SK-N-SH (cell line): Measurements from ENCODE around the gene POMC.

ENCODE experiments used
- CHD2 ChIP-seq: fragments of 150-350 bp; IDR thresholded peaks from 2 replicates; pipeline ENCODE4 v1.6.1; 2018; ENCODE audit warnings: low read length; ENCODE audit not compliant: partially characterized antibody
- CTCF ChIP-seq: fragments of 200-600 bp; sonication (generic); IDR thresholded peaks from 2 replicates; pipeline ENCODE4 v1.6.1; 2017; ENCODE audit warnings: antibody characterized with exemption, mild to moderate bottlenecking, moderate library complexity
- EP300 ChIP-seq, 2 experiments: IDR thresholded peaks; 2 replicates each; pipeline versions ENCODE4 v1.4.0 to v1.6.1; 2012; ENCODE audit warnings: borderline replicate concordance in 1 of 2, low read depth in 1 of 2, low read length in 1 of 2
- GABPA ChIP-seq: IDR thresholded peaks from 2 replicates; pipeline ENCODE4 v1.4.0; 2012; ENCODE audit warnings: low read depth, mild to moderate bottlenecking
- REST ChIP-seq: IDR thresholded peaks from 2 replicates; pipeline ENCODE4 v1.6.1; 2012; ENCODE audit warnings: mild to moderate bottlenecking, low read depth, low read length, moderate library complexity
- TAF1 ChIP-seq: IDR thresholded peaks from 2 replicates; pipeline ENCODE4 v1.6.1; 2012; ENCODE audit warnings: low read depth, mild to moderate bottlenecking, low read length, moderate library complexity, borderline replicate concordance
- TF ChIP-seq, protein P1 (sequence below): fragments of 150-350 bp; IDR thresholded peaks from 2 replicates; pipeline ENCODE4 v1.6.1; 2016; ENCODE audit warnings: mild to moderate bottlenecking, low read depth, low read length
- TF ChIP-seq, protein P2 (sequence below): IDR thresholded peaks from 2 replicates; pipeline ENCODE4 v1.4.0; 2012; ENCODE audit warnings: low read depth, borderline replicate concordance
- TF ChIP-seq, protein P3 (sequence below): fragments of 150-350 bp; IDR thresholded peaks from 2 replicates; pipeline ENCODE4 v1.6.1; 2017; ENCODE audit warnings: antibody characterized with exemption, low read length, low read depth, borderline replicate concordance

DNA sequence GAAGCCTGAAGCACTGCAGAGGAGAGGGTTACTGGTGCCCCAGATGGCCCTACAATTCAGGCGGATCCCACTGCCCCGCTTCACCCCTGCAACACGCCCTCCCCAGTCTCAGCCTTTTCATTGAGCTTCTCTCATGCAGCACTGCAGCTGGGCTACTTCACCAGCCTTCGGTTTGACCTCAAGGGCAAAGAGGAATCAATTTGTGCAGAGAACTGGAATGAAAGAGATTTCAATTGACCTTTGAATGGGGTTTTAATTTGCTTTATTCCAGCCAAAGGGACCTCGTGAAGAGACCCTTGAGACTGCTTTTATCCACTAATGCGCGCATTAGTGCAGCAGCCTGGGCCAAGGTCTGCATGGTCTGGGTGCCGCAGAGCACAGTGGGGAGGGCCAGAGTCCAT is 8.8 kb upstream of the POMC start:
- TF ChIP-seq, protein P1, sequence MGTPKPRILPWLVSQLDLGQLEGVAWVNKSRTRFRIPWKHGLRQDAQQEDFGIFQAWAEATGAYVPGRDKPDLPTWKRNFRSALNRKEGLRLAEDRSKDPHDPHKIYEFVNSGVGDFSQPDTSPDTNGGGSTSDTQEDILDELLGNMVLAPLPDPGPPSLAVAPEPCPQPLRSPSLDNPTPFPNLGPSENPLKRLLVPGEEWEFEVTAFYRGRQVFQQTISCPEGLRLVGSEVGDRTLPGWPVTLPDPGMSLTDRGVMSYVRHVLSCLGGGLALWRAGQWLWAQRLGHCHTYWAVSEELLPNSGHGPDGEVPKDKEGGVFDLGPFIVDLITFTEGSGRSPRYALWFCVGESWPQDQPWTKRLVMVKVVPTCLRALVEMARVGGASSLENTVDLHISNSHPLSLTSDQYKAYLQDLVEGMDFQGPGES, result no peak
- TF ChIP-seq TAF1, result no peak
- TF ChIP-seq CTCF, result no peak
- TF ChIP-seq EP300 (IDR thresholded peaks at IDR 0.05; ENCODE audit: borderline replicate concordance in 1 of 2, low read depth in 1 of 2, low read length in 1 of 2), result no peak
- TF ChIP-seq REST, result no peak
- TF ChIP-seq, protein P2, sequence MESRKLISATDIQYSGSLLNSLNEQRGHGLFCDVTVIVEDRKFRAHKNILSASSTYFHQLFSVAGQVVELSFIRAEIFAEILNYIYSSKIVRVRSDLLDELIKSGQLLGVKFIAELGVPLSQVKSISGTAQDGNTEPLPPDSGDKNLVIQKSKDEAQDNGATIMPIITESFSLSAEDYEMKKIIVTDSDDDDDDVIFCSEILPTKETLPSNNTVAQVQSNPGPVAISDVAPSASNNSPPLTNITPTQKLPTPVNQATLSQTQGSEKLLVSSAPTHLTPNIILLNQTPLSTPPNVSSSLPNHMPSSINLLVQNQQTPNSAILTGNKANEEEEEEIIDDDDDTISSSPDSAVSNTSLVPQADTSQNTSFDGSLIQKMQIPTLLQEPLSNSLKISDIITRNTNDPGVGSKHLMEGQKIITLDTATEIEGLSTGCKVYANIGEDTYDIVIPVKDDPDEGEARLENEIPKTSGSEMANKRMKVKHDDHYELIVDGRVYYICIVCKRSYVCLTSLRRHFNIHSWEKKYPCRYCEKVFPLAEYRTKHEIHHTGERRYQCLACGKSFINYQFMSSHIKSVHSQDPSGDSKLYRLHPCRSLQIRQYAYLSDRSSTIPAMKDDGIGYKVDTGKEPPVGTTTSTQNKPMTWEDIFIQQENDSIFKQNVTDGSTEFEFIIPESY, result no peak
- TF ChIP-seq CHD2, result no peak
- TF ChIP-seq GABPA, result no peak
- TF ChIP-seq, protein P3, sequence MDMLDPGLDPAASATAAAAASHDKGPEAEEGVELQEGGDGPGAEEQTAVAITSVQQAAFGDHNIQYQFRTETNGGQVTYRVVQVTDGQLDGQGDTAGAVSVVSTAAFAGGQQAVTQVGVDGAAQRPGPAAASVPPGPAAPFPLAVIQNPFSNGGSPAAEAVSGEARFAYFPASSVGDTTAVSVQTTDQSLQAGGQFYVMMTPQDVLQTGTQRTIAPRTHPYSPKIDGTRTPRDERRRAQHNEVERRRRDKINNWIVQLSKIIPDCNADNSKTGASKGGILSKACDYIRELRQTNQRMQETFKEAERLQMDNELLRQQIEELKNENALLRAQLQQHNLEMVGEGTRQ, result no peak
